ENCODE results near the gene CIRBP. TPM values are rescaled to one million over a fixed set of nuclear protein-coding genes. Genes with fewer than 3 reads are reported as not detected.

Gene CIRBP
- total RNA-seq, 2 experiments from 2014 or later: 278 to 309 TPM

GRCh38 chr19:1243768-1244692 is 25.1 kb upstream of the CIRBP start:
- BruUV-seq (replicated peaks): TSS peak; percentile 77
- TF ChIP-seq EZH2phosphoT487 (IDR thresholded peaks at IDR 0.05; ENCODE audit: borderline replicate concordance, low read depth, low read length): no peak
- TF ChIP-seq CTCF (conservative IDR thresholded peaks at IDR 0.05; ENCODE audit: low read length): peak; percentile 92

GRCh38 chr19:1244693-1245451 is 24.3 kb upstream of the CIRBP start:
- peaks cover 20% of the 10 kb centered on the region; the same call in 1 of the 2 replicates for H3K79me2 ChIP-seq (ENCODE audit: insufficient read depth, low read depth, low read length)
- no peak for DNase-seq (ENCODE audit: low spot score)
- H3K36me3 ChIP-seq (ENCODE audit: insufficient read depth, low read length): peaks cover 29% of the 10 kb centered on the region
- no peaks in the 10 kb centered on the region for H4K20me1 ChIP-seq (ENCODE audit: insufficient read depth, low read length)
- intact Hi-C loops (cut with micrococcal nuclease; ENCODE audit: unreplicated experiment): loop anchor here (1.0 kb wide), 1 partner anchor 22 kb away; no protein-coding TSS in a partner anchor
- no peaks in the 10 kb centered on the region for H3K9me3 ChIP-seq (ENCODE audit: low read length)
- TF ChIP-seq EZH2phosphoT487 (IDR thresholded peaks at IDR 0.05; ENCODE audit: borderline replicate concordance, low read depth, low read length): no peak
- TF ChIP-seq CTCF (conservative IDR thresholded peaks at IDR 0.05; ENCODE audit: low read length): no peak; the same call in 1 of the 2 replicates
- peak overlapping the region; percentile 63 for H3K27ac ChIP-seq (ENCODE audit: low read depth, low read length, poor library complexity, severe bottlenecking)
- ChIA-PET POLR2A (interaction anchor here (0.9 to 2.9 kb wide), 4 partner anchors 22 to 187 kb away, joined by 3 to 23 read pairs (median 4); partner anchors contain the start of gene CIRBP), CTCF (ENCODE audit: unreplicated experiment) (interaction anchor here (0.6 to 2.7 kb wide), 4 partner anchors 21 to 178 kb away, joined by 3 to 24 read pairs (median 10); partner anchors contain the start of genes ARHGAP45 and CIRBP)
- H3K9me2 ChIP-seq (ENCODE audit: insufficient read depth, low read length): no peaks in the 10 kb centered on the region
- H2AFZ ChIP-seq (ENCODE audit: low read length): no peak overlapping the region
- H3K4me1 ChIP-seq (ENCODE audit: insufficient read depth, low read length, poor library complexity, severe bottlenecking): peaks cover 54% of the 10 kb centered on the region
- H3K4me2 ChIP-seq (ENCODE audit: low read length): peak overlapping the region; percentile 84
- peak overlapping the region; percentile 55 for H3K4me3 ChIP-seq (ENCODE audit: low read depth, low read length, poor library complexity, severe bottlenecking)
- no TSS peak for BruUV-seq (replicated peaks)

More at GRCh38 chr19:1243768-1244692, 25.1 kb upstream of the CIRBP start:
- Histone ChIP-seq H2AFZ (ENCODE audit: low read length) (no peak overlapping the region), H3K4me2 (ENCODE audit: low read length) (peak overlapping the region; percentile 86), H3K79me2 (ENCODE audit: insufficient read depth, low read depth, low read length) (peaks cover 18% of the 10 kb centered on the region; the same call in 1 of the 2 replicates), H4K20me1 (ENCODE audit: insufficient read depth, low read length) (no peaks in the 10 kb centered on the region), H3K9me2 (ENCODE audit: insufficient read depth, low read length) (no peaks in the 10 kb centered on the region), H3K4me1 (ENCODE audit: insufficient read depth, low read length, poor library complexity, severe bottlenecking) (peaks cover 58% of the 10 kb centered on the region), H3K27ac (ENCODE audit: low read depth, low read length, poor library complexity, severe bottlenecking) (peak overlapping the region; percentile 63), H3K4me3 (ENCODE audit: low read depth, low read length, poor library complexity, severe bottlenecking) (peak overlapping the region; percentile 89), H3K36me3 (ENCODE audit: insufficient read depth, low read length) (peaks cover 27% of the 10 kb centered on the region), H3K9me3 (ENCODE audit: low read length) (no peaks in the 10 kb centered on the region)
- POLR2A ChIA-PET: interaction anchor here (0.6 to 2.9 kb wide), 7 partner anchors 9 to 186 kb away, joined by 3 to 23 read pairs (median 4); partner anchors contain the start of gene CIRBP
- CTCF ChIA-PET (ENCODE audit: unreplicated experiment): interaction anchor here (0.6 to 2.7 kb wide), 4 partner anchors 22 to 177 kb away, joined by 3 to 24 read pairs (median 10); partner anchors contain the start of genes ARHGAP45 and CIRBP
- intact Hi-C loops (cut with micrococcal nuclease; ENCODE audit: unreplicated experiment): loop anchor here (1.0 kb wide), 1 partner anchor 23 kb away; no protein-coding TSS in a partner anchor
- peak; percentile 91 for DNase-seq (ENCODE audit: low spot score)

Data from OCI-LY7 (cell line).